ENCODE results near the gene C22orf15. TPM values are rescaled to one million over a fixed set of nuclear protein-coding genes. Genes with fewer than 3 reads are reported as not detected.
A peak's percentile ranks its signal among the peaks of the same experiment; 100 is the strongest.

The C22orf15 gene
- total and polyA plus RNA-seq, 3 experiments from 2014 or later: 0.75 to 0.93 (median 0.81) TPM

GRCh38 chr22:23759566-23759965, 3.2 kb upstream of the C22orf15 start:
- CTCF ChIA-PET: interaction anchor here (1.5 kb wide), 1 partner anchor 9 kb away, joined by 5 read pairs; the partner anchor contains the start of gene ZNF70
- H3K27me3 Mint-ChIP-seq: no peaks in the 10 kb centered on the region
- H3K9me3 ChIP-seq (ENCODE audit: low read length): no peaks in the 10 kb centered on the region
- H3K4me3 Mint-ChIP-seq: no peak overlapping the region
- H3K36me3 ChIP-seq (ENCODE audit: insufficient read depth, low read length): no peaks in the 10 kb centered on the region
- POLR2A ChIA-PET: interaction anchor here (0.6 kb wide), 1 partner anchor 361 kb away, joined by 4 read pairs; no protein-coding TSS in a partner anchor
- H3K27ac Mint-ChIP-seq: no peak overlapping the region
- no peak overlapping the region for H3K4me3 ChIP-seq (ENCODE audit: low read length)
- H3K36me3 Mint-ChIP-seq: no peaks in the 10 kb centered on the region
- DNase-seq: no peak
- H3K9me3 Mint-ChIP-seq: no peaks in the 10 kb centered on the region
- peaks cover 14 to 21% (median 19%) of the 10 kb centered on the region in 3 donors for H3K4me1 Mint-ChIP-seq
- no peak overlapping the region for H3K27ac ChIP-seq (ENCODE audit: low read depth, low read length)
- H3K4me1 ChIP-seq (ENCODE audit: insufficient read depth, low read length): peaks cover 21% of the 10 kb centered on the region
- no peaks in the 10 kb centered on the region for H3K27me3 ChIP-seq (ENCODE audit: insufficient read depth, low read length, poor library complexity, severe bottlenecking)

- Histone ChIP-seq H3K9me3 (ENCODE audit: low read length) (no peaks in the 10 kb centered on the region), H3K36me3 (ENCODE audit: insufficient read depth, low read length) (no peaks in the 10 kb centered on the region), H3K27ac (ENCODE audit: low read depth, low read length) (no peak overlapping the region), H3K4me1 (ENCODE audit: insufficient read depth, low read length) (peaks cover 22% of the 10 kb centered on the region), H3K27me3 (ENCODE audit: insufficient read depth, low read length, poor library complexity, severe bottlenecking) (no peaks in the 10 kb centered on the region), H3K4me3 (ENCODE audit: low read length) (no peak overlapping the region)
- Mint-ChIP-seq H3K27ac (no peak overlapping the region), H3K27me3 (no peaks in the 10 kb centered on the region), H3K4me1 (peaks cover 18 to 26% (median 24%) of the 10 kb centered on the region in 3 donors), H3K36me3 (peaks cover 0 to 1% (median 0%) of the 10 kb centered on the region in 3 donors), H3K4me3 (no peak overlapping the region), H3K9me3 (no peaks in the 10 kb centered on the region)
- no peak for DNase-seq
- POLR2A ChIA-PET: interaction anchor here (0.6 kb wide), 1 partner anchor 360 kb away, joined by 4 read pairs; no protein-coding TSS in a partner anchor
- CTCF ChIA-PET: interaction anchor here (1.5 kb wide), 1 partner anchor 9 kb away, joined by 5 read pairs; the partner anchor contains the start of gene ZNF70
These were observed 2.7 kb upstream of the C22orf15 start for GRCh38 chr22:23760056-23760455.

- Histone ChIP-seq H3K36me3 (ENCODE audit: insufficient read depth, low read length) (no peaks in the 10 kb centered on the region), H3K4me3 (ENCODE audit: low read length) (peak overlapping the region; percentile 56), H3K4me1 (ENCODE audit: insufficient read depth, low read length) (peaks cover 37% of the 10 kb centered on the region), H3K27ac (ENCODE audit: low read depth, low read length) (no peak overlapping the region), H3K27me3 (ENCODE audit: insufficient read depth, low read length, poor library complexity, severe bottlenecking) (no peaks in the 10 kb centered on the region), H3K9me3 (ENCODE audit: low read length) (no peaks in the 10 kb centered on the region)
- ChIA-PET CTCF (interaction anchor here (1.0 to 1.3 kb wide), 4 partner anchors 12 to 86 kb away, joined by 3 to 7 read pairs (median 3); partner anchors contain the start of gene ZNF70), POLR2A (interaction anchor here (1.0 kb wide), 1 partner anchor 12 kb away, joined by 3 read pairs; the partner anchor contains the start of gene ZNF70)
- H3K9me3 Mint-ChIP-seq: no peaks in the 10 kb centered on the region
- H3K27ac Mint-ChIP-seq: peak overlapping the region; percentile 52 to 91 (median 76)
- peaks cover 27 to 51% (median 38%) of the 10 kb centered on the region in 3 donors for H3K4me1 Mint-ChIP-seq
- H3K27me3 Mint-ChIP-seq: no peaks in the 10 kb centered on the region
- peak overlapping the region; percentile 48 to 88 (median 80) for H3K4me3 Mint-ChIP-seq
- H3K36me3 Mint-ChIP-seq: peaks cover 0 to 4% (median 0%) of the 10 kb centered on the region in 3 donors
- peak in 4 of 5 donors; percentile 42 to 67 (median 51) for DNase-seq
These were observed 772 bp downstream of the C22orf15 start for GRCh38 chr22:23763579-23763945.

- no peaks in the 10 kb centered on the region for H3K27me3 Mint-ChIP-seq
- Histone ChIP-seq H3K4me3 (ENCODE audit: low read length) (peak overlapping the region; percentile 56), H3K9me3 (ENCODE audit: low read length) (no peaks in the 10 kb centered on the region), H3K4me1 (ENCODE audit: insufficient read depth, low read length) (peaks cover 37% of the 10 kb centered on the region), H3K36me3 (ENCODE audit: insufficient read depth, low read length) (no peaks in the 10 kb centered on the region), H3K27me3 (ENCODE audit: insufficient read depth, low read length, poor library complexity, severe bottlenecking) (no peaks in the 10 kb centered on the region), H3K27ac (ENCODE audit: low read depth, low read length) (no peak overlapping the region)
- peaks cover 27 to 51% (median 38%) of the 10 kb centered on the region in 3 donors for H3K4me1 Mint-ChIP-seq
- POLR2A ChIA-PET: interaction anchor here (1.0 kb wide), 1 partner anchor 13 kb away, joined by 3 read pairs; the partner anchor contains the start of gene ZNF70
- CTCF ChIA-PET: interaction anchor here (1.3 kb wide), 2 partner anchors 13 to 47 kb away, joined by 3 to 7 read pairs; partner anchors contain the start of gene ZNF70
- peaks cover 0 to 4% (median 0%) of the 10 kb centered on the region in 3 donors for H3K36me3 Mint-ChIP-seq
- no peak for DNase-seq
- peak overlapping the region in 5 of 8 donors; percentile 29 to 88 (median 70) for H3K27ac Mint-ChIP-seq
- H3K4me3 Mint-ChIP-seq: peak overlapping the region; percentile 48 to 88 (median 80)
- no peaks in the 10 kb centered on the region for H3K9me3 Mint-ChIP-seq
These were observed 1.2 kb downstream of the C22orf15 start for GRCh38 chr22:23763954-23764353.

GRCh38 chr22:23764899-23765881, 2.4 kb downstream of the C22orf15 start:
- no peak overlapping the region for H3K27ac ChIP-seq (ENCODE audit: low read depth, low read length)
- Mint-ChIP-seq H3K4me1 (peaks cover 27 to 53% (median 38%) of the 10 kb centered on the region in 3 donors), H3K27me3 (no peaks in the 10 kb centered on the region), H3K4me3 (peak overlapping the region; percentile 43 to 83 (median 61)), H3K27ac (peak overlapping the region in 7 of 8 donors; percentile 43 to 87 (median 68)), H3K9me3 (no peaks in the 10 kb centered on the region), H3K36me3 (peaks cover 0 to 4% (median 0%) of the 10 kb centered on the region in 3 donors)
- H3K4me3 ChIP-seq (ENCODE audit: low read length): no peak overlapping the region
- POLR2A ChIA-PET: no interaction called here
- no peaks in the 10 kb centered on the region for H3K27me3 ChIP-seq (ENCODE audit: insufficient read depth, low read length, poor library complexity, severe bottlenecking)
- CTCF ChIA-PET: interaction anchor here (1.0 to 1.8 kb wide), 2 partner anchors 15 to 85 kb away, joined by 3 to 5 read pairs; partner anchors contain the start of gene ZNF70
- no peaks in the 10 kb centered on the region for H3K9me3 ChIP-seq (ENCODE audit: low read length)
- DNase-seq: no peak
- H3K36me3 ChIP-seq (ENCODE audit: insufficient read depth, low read length): no peaks in the 10 kb centered on the region
- H3K4me1 ChIP-seq (ENCODE audit: insufficient read depth, low read length): peaks cover 37% of the 10 kb centered on the region

GRCh38 chr22:23767303-23767672, 4.5 kb downstream of the C22orf15 start:
- Histone ChIP-seq H3K36me3 (ENCODE audit: insufficient read depth, low read length) (no peaks in the 10 kb centered on the region), H3K4me3 (ENCODE audit: low read length) (peak overlapping the region; percentile 92), H3K27me3 (ENCODE audit: insufficient read depth, low read length, poor library complexity, severe bottlenecking) (no peaks in the 10 kb centered on the region), H3K4me1 (ENCODE audit: insufficient read depth, low read length) (peaks cover 43% of the 10 kb centered on the region), H3K27ac (ENCODE audit: low read depth, low read length) (peak overlapping the region; percentile 72), H3K9me3 (ENCODE audit: low read length) (no peaks in the 10 kb centered on the region)
- DNase-seq: no peak
- peak overlapping the region in 6 of 8 donors; percentile 6 to 87 (median 56) for H3K27ac Mint-ChIP-seq
- peaks cover 0 to 4% (median 0%) of the 10 kb centered on the region in 3 donors for H3K36me3 Mint-ChIP-seq
- peaks cover 31 to 63% (median 43%) of the 10 kb centered on the region in 3 donors for H3K4me1 Mint-ChIP-seq
- peak overlapping the region; percentile 73 to 93 (median 85) for H3K4me3 Mint-ChIP-seq
- ChIA-PET CTCF (interaction anchor here (0.8 to 1.8 kb wide), 2 partner anchors 17 to 83 kb away, joined by 3 to 5 read pairs; partner anchors contain the start of gene ZNF70), POLR2A (interaction anchor here (1.0 kb wide), 1 partner anchor 90 kb away, joined by 3 read pairs; the partner anchor contains the start of gene SLC2A11)
- H3K27me3 Mint-ChIP-seq: no peaks in the 10 kb centered on the region
- no peaks in the 10 kb centered on the region for H3K9me3 Mint-ChIP-seq

- ChIA-PET CTCF (interaction anchor here (1.2 to 1.7 kb wide), 4 partner anchors 10 to 89 kb away, joined by 3 to 8 read pairs (median 4); partner anchors contain the start of gene SLC2A11), POLR2A (interaction anchor here (0.9 to 1.0 kb wide), 2 partner anchors 18 to 90 kb away, joined by 3 read pairs; partner anchors contain the start of gene SLC2A11)
- H3K4me3 Mint-ChIP-seq: peak within 1 kb of the TSS; percentile 81 to 93 (median 86)
These were observed 5.1 kb downstream of the C22orf15 start, which contains the start of gene CHCHD10 for GRCh38 chr22:23767673-23768548. Gene CHCHD10 (minus strand): TSS chr22:23767972. CDS start chr22:23767874, 98 bp downstream.

More at GRCh38 chr22:23767673-23768548, 5.1 kb downstream of the C22orf15 start, which contains the start of gene CHCHD10:
- Histone ChIP-seq H3K4me1 (ENCODE audit: insufficient read depth, low read length) (peaks cover 41% of the 10 kb centered on the region), H3K27me3 (ENCODE audit: insufficient read depth, low read length, poor library complexity, severe bottlenecking) (no peaks in the 10 kb centered on the region), H3K9me3 (ENCODE audit: low read length) (no peaks in the 10 kb centered on the region), H3K36me3 (ENCODE audit: insufficient read depth, low read length) (no peaks in the 10 kb centered on the region), H3K27ac (ENCODE audit: low read depth, low read length) (peak within 1 kb of the TSS; percentile 72), H3K4me3 (ENCODE audit: low read length) (peak within 1 kb of the TSS; percentile 92)
- peak; percentile 66 to 82 (median 69) for DNase-seq
- peaks cover 27 to 59% (median 38%) of the 10 kb centered on the region in 3 donors for H3K4me1 Mint-ChIP-seq
- H3K27me3 Mint-ChIP-seq: no peaks in the 10 kb centered on the region
- H3K27ac Mint-ChIP-seq: peak within 1 kb of the TSS; percentile 50 to 87 (median 74)
- H3K36me3 Mint-ChIP-seq: peaks cover 0 to 4% (median 0%) of the 10 kb centered on the region in 3 donors
- H3K9me3 Mint-ChIP-seq: no peaks in the 10 kb centered on the region

All from CD8-positive, alpha-beta memory T cell (primary cell).